ENCODE measurements around the gene GLYATL3.

- TF ChIP-seq CTCF (conservative IDR thresholded peaks at IDR 0.05; ENCODE audit: low read length) (no peak), EZH2phosphoT487 (IDR thresholded peaks at IDR 0.05; ENCODE audit: borderline replicate concordance) (no peak)
Measured at GRCh38 chr6:49553384-49553783, 53.7 kb downstream of the GLYATL3 start.
